Testis (tissue), 3 donors: ENCODE results near the gene IGFLR1. TPM values are rescaled to one million over a fixed set of nuclear protein-coding genes. Genes with fewer than 3 reads are reported as not detected.

Experiments
- DNase-seq: peaks from one replicate; pipeline ENCODE4 v3.0.0-alpha.2; 2019
- H3K27ac ChIP-seq, 2 donors: fragments of 200-600 bp; sonication (generic); one replicate each; pipeline ENCODE4 v1.5.1; 2019
- H3K27me3 ChIP-seq: fragments of 200-600 bp; sonication (generic); one replicate; pipeline ENCODE4 v1.5.1; 2019
- H3K36me3 ChIP-seq: fragments of 200-600 bp; sonication (generic); one replicate; pipeline ENCODE4 v1.5.1; 2017; ENCODE audit warnings: low read depth; ENCODE audit errors: missing control alignments
- H3K4me1 ChIP-seq: fragments of 200-600 bp; sonication (generic); one replicate; pipeline ENCODE4 v1.5.1; 2019
- H3K4me3 ChIP-seq, 2 donors: fragments of 200-600 bp; sonication (generic); one replicate each; pipeline ENCODE4 v1.5.1; 2017 to 2019
- H3K9me3 ChIP-seq: fragments of 200-600 bp; sonication (generic); one replicate; pipeline ENCODE4 v1.5.1; 2017
- POLR2A ChIP-seq: fragments of 450-650 bp; IDR thresholded peaks from one replicate; pipeline ENCODE4 v1.6.1; 2017; ENCODE audit warnings: antibody characterized with exemption, mild to moderate bottlenecking, moderate library complexity
- WGBS, 2 donors: methylation state at CpG; one replicate each; pipeline ENCODE4 v1.1.5; 2018; 5-methylcytosine and 5-hydroxymethylcytosine counted together
- intact Hi-C: fragments of 100-400 bp; cut with DNase I; formaldehyde crosslinking; loops from one replicate; pipeline ENCODE4 v1.15.1; 2023; ENCODE audit warnings: low total_unique reads
- polyA plus RNA-seq: library from polyadenylated mRNA; stranded (reverse); fragments of 350-450 nt; fragmentation: Illumina TruSeq; extraction: RNeasy Lipid Tissue Mini Kit (QIAGEN cat#74804); gene quantifications from one replicate; pipeline ENCODE4 v1.2.3, GENCODE V29; 2014; ENCODE audit warnings: low read depth, low replicate concordance; ENCODE audit not compliant: insufficient read depth
- total RNA-seq, 2 donors: library from RNA; depleted of rRNA; stranded (reverse); fragments of >200 nt; gene quantifications; one replicate each; pipeline ENCODE4 v1.2.3, GENCODE V29; 2016
- TF ChIP-seq, protein P1 (sequence below), 3 experiments: fragments of 450-650 bp in 2 of 3; fragments of 200-600 bp in 1 of 3; sonication (generic) in 1 of 3; IDR thresholded peaks; one replicate each; pipeline ENCODE4 v1.5.1; 2016 to 2019; ENCODE audit warnings: antibody characterized with exemption in 3 of 3, mild to moderate bottlenecking in 2 of 3, moderate library complexity in 1 of 3

Gene IGFLR1
- total and polyA plus RNA-seq, 3 donors from 2014 or later = 9.9 to 15.9 (median 15.7) TPM

DNA sequence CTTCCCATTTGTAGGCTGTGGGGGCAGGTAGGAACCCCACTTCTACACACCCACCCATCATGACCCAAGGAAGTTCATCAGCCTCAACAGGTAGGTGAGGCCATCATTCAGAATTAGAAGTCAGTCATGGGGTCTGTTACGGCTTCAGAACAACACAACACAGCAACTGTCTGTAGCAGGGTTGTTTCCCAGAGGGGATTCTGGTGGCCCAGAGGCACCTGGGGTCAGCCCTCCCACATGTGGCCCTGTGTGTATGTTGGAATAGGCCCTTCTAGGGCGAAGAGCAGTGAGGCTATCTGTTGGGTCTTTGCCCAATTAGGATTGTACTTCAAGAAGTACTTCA is 3.4 kb downstream of the IGFLR1 start:
- H3K36me3 ChIP-seq = no peaks in the 10 kb centered on the region
- TF ChIP-seq POLR2A = no peak
- TF ChIP-seq, protein P1, sequence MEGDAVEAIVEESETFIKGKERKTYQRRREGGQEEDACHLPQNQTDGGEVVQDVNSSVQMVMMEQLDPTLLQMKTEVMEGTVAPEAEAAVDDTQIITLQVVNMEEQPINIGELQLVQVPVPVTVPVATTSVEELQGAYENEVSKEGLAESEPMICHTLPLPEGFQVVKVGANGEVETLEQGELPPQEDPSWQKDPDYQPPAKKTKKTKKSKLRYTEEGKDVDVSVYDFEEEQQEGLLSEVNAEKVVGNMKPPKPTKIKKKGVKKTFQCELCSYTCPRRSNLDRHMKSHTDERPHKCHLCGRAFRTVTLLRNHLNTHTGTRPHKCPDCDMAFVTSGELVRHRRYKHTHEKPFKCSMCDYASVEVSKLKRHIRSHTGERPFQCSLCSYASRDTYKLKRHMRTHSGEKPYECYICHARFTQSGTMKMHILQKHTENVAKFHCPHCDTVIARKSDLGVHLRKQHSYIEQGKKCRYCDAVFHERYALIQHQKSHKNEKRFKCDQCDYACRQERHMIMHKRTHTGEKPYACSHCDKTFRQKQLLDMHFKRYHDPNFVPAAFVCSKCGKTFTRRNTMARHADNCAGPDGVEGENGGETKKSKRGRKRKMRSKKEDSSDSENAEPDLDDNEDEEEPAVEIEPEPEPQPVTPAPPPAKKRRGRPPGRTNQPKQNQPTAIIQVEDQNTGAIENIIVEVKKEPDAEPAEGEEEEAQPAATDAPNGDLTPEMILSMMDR (IDR thresholded peaks at IDR 0.05) = no peak
- H3K4me1 ChIP-seq = peaks cover 6% of the 10 kb centered on the region
- no peak overlapping the region for H3K4me3 ChIP-seq
- intact Hi-C loops = no loop called here
- no peaks in the 10 kb centered on the region for H3K27me3 ChIP-seq
- no peak overlapping the region for H3K27ac ChIP-seq
- WGBS, 2 donors = 40 to 79% methylated on average over 1 to 2 of the region's 2 CpGs
- no peak for DNase-seq
- H3K9me3 ChIP-seq = no peaks in the 10 kb centered on the region

DNA sequence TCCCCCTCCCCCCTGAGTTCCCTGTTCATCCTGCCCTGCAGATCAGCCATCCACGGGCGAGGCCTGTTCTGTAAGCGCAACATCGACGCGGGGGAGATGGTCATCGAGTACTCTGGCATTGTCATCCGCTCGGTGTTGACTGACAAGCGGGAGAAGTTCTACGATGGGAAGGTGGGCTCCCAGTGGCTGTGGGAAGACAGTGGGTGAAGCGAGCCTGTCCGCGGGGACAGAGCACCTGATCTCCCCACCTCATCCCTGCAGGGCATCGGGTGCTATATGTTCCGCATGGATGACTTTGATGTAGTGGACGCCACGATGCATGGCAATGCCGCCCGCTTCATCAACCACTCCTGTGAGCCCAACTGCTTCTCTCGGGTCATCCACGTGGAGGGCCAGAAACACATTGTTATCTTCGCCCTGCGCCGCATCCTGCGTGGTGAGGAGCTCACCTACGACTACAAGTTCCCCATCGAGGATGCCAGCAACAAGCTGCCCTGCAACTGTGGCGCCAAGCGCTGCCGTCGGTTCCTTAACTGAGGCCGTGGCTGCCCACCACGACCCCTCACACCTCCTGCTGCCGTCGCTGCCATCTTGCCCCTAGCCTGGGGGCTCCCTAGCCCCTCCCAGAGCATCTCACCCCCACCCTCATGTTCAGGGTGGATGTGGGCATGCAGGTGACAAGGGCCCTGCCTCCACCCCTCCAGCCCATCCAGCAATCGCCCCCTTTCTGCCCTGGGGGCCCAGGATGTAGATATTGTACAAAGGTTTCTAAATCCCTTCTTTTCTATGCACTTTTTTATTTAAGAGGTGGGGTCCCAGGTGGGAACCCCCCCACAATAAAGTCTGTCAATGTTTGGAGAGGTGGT is 4.0 kb downstream of the IGFLR1 start:
- H3K4me1 ChIP-seq = peaks cover 6% of the 10 kb centered on the region
- no peak overlapping the region for H3K27ac ChIP-seq
- TF ChIP-seq POLR2A = no peak
- TF ChIP-seq, protein P1 (IDR thresholded peaks at IDR 0.05) = no peak
- H3K9me3 ChIP-seq = no peaks in the 10 kb centered on the region
- WGBS, 2 donors = 89 to 92% methylated on average over 27 to 37 of the region's 37 CpGs
- H3K27me3 ChIP-seq = no peaks in the 10 kb centered on the region
- DNase-seq = no peak
- intact Hi-C loops = no loop called here
- no peak overlapping the region for H3K4me3 ChIP-seq
- no peaks in the 10 kb centered on the region for H3K36me3 ChIP-seq

DNA sequence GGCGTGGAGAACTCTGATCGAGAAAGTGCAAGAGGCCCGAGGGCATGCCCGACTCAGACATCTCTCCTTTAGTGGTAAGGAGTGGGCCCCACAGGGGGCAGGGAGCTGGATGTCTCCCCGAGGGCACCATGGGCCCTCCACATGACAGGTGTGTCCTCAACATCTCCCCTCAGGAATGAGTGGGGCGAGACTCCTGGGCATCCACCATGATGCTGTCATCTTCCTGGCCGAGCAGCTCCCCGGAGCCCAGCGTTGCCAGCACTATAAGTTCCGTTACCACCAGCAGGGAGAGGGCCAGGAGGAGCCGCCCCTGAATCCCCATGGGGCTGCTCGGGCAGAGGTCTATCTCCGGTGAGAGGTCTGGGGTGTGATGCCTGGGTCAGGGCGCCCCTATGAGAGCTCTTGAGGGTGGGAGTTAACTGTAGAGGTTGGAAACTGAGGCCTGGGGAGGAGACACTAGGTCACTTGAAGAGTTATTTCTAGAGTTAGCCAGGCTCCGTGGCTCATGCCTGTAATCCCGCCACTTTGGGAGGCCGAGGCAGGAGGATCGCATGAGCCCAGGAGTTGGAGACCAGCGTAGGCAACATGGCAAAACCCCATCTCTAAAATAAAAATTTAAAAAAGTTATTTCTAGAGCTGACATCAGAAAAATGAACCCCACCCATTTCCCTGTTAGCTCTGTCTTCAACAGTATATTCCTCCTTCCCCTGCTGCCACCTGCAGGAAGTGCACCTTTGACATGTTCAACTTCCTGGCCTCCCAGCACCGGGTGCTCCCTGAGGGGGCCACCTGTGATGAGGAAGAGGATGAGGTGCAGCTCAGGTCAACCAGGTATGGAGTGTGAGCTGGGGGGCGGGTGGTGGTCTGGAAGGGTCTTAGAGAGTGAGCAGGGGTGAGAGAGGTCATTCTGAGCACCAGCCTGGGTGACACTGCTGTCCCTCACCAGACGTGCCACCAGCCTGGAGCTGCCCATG is 5.1 kb downstream of the IGFLR1 start:
- H3K27me3 ChIP-seq = no peaks in the 10 kb centered on the region
- DNase-seq = no peak
- no peak for TF ChIP-seq POLR2A
- TF ChIP-seq, protein P1 (IDR thresholded peaks at IDR 0.05) = no peak
- 85 to 87% methylated on average over 22 of the region's 22 CpGs for WGBS, 2 donors
- H3K36me3 ChIP-seq = no peaks in the 10 kb centered on the region
- no peaks in the 10 kb centered on the region for H3K9me3 ChIP-seq
- H3K4me1 ChIP-seq = peaks cover 6% of the 10 kb centered on the region
- H3K4me3 ChIP-seq = no peak overlapping the region
- intact Hi-C loops = no loop called here
- no peak overlapping the region for H3K27ac ChIP-seq

DNA sequence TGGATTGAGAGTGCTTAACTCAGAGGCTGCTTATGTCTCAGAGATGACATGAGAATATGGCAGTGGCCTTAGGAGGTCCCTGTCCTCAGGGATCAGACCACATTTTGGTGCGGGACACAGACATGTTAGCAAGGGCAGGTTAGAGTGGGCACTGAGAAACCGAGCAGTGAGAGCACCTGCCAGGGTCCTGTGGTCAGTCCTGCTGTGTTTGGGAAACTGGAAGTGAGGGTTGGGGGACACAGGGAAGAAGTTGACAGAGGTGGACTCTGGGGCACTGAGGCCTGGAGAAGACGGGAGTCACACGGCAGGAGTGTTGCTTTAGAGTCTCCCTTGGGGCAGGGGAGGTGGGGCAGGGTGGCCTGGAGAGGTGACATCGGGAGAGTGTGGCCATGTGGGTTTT is 7.4 kb downstream of the IGFLR1 start:
- no peaks in the 10 kb centered on the region for H3K9me3 ChIP-seq
- H3K4me1 ChIP-seq = peaks cover 3% of the 10 kb centered on the region
- H3K36me3 ChIP-seq = no peaks in the 10 kb centered on the region
- TF ChIP-seq, protein P1 (IDR thresholded peaks at IDR 0.05) = no peak
- no peak for TF ChIP-seq POLR2A
- DNase-seq = no peak
- no peak overlapping the region for H3K4me3 ChIP-seq
- no peaks in the 10 kb centered on the region for H3K27me3 ChIP-seq
- H3K27ac ChIP-seq = no peak overlapping the region
- intact Hi-C loops = no loop called here
- WGBS, 2 donors = 79 to 82% methylated on average over 5 of the region's 5 CpGs
